ENCODE results near the gene TSKU. TPM values are rescaled to one million over a fixed set of nuclear protein-coding genes. Genes with fewer than 3 reads are reported as not detected.

TSKU gene
- total and polyA plus RNA-seq, 9 of the 15 experiments (the other 6 are each of a cell fraction or from before 2014, with no cell fraction given): 0.60 to 11.9 (median 8.4) TPM

DNA sequence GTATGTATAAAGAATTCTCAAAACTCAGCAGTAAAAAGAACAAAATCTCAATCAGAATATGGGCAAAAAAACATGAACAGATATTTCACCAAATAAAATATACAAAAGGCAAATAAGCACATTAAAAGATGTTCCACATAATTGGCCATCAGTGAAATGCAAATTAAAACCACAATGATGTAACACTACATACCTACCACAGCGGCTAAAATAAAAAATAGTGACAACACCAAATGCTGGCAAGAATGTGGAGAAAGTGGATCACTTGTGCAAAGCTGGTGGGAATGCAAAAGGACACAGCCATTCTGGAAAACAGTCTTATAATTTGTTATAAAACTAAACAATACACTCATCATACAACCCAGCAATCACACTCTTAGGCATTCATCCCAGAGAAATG is 39.2 kb downstream of the TSKU start:
- H3K9ac ChIP-seq (ENCODE audit: insufficient read depth in 1 of 2, low read depth in 2 of 2, low read length in 2 of 2): peak overlapping the region in 1 of 2 experiments; percentile 40; a peak in 2 of 4 replicates
- ChIA-PET CTCF (ENCODE audit: low intra/inter-chr PET ratio) (no interaction called here), POLR2A (interaction anchor here (0.5 to 0.6 kb wide), 3 partner anchors 13 to 95 kb away, joined by 3 to 4 read pairs (median 3); no protein-coding TSS in a partner anchor)
- FAIRE-seq: no peak
- no peak for ATAC-seq
- in situ Hi-C loops (cut with MboI) (no loop called here), intact Hi-C loops (cut with micrococcal nuclease) (no loop called here)
- H4K20me1 ChIP-seq (replicated peaks; ENCODE audit: control insufficient read depth, insufficient read depth, low read length): no peaks in the 10 kb centered on the region
- no peak overlapping the region for H3K4me3 ChIP-seq
- H3K4me2 ChIP-seq (ENCODE audit: insufficient read depth, low read length): peak overlapping the region; percentile 55
- no peaks in the 10 kb centered on the region for H3K36me3 ChIP-seq (ENCODE audit: control insufficient read depth, insufficient read depth, low read length)
- peaks cover 6% of the 10 kb centered on the region; the same call in 1 of the 3 replicates for H3K79me2 ChIP-seq (ENCODE audit: control insufficient read depth, insufficient read depth, low read length)
- no TSS peak for BruUV-seq (replicated peaks)
- H3K4me1 ChIP-seq (replicated peaks in 1 of 2; ENCODE audit: control insufficient read depth in 2 of 2, insufficient read depth in 2 of 2, low read length in 2 of 2): peaks cover 20 to 35% of the 10 kb centered on the region in 2 experiments
- DNase-seq (ENCODE audit: extremely low read depth in 1 of 4, low spot score in 3 of 4): no peak
- H2AFZ ChIP-seq (ENCODE audit: low read depth, low read length): peak overlapping the region; percentile 64
- no peaks in the 10 kb centered on the region for H3K9me1 ChIP-seq (ENCODE audit: control insufficient read depth, insufficient read depth, low read length)
- no peaks in the 10 kb centered on the region for H3K9me3 ChIP-seq (replicated peaks; ENCODE audit: control insufficient read depth, insufficient read depth, low read depth, low read length)
- no peaks in the 10 kb centered on the region for H3K27me3 ChIP-seq (ENCODE audit: control insufficient read depth in 2 of 2, insufficient read depth in 2 of 2, low read length in 2 of 2)
- H3K27ac ChIP-seq (ENCODE audit: extremely low read depth, low read depth, low read length): peak overlapping the region; percentile 31; the same call in 1 of the 3 replicates
- WGBS (ENCODE audit: insufficient coverage, low coverage, missing lambda C conversion rate): 71% methylated on average over 1 of the region's 1 CpG
- TF ChIP-seq HSF4 (CRISPR knock-in tag; IDR thresholded peaks at IDR 0.05; ENCODE audit: borderline replicate concordance): no peak
- no peak for TF ChIP-seq ZNF766 (CRISPR knock-in tag; conservative IDR thresholded peaks at IDR 0.05)
- no peak for TF ChIP-seq HNRNPK (IDR thresholded peaks at IDR 0.05; ENCODE audit: low read depth, low read length, poor library complexity, severe bottlenecking)
- no peak for TF ChIP-seq ZBED1 (IDR thresholded peaks at IDR 0.05)
- TF ChIP-seq, protein P1, sequence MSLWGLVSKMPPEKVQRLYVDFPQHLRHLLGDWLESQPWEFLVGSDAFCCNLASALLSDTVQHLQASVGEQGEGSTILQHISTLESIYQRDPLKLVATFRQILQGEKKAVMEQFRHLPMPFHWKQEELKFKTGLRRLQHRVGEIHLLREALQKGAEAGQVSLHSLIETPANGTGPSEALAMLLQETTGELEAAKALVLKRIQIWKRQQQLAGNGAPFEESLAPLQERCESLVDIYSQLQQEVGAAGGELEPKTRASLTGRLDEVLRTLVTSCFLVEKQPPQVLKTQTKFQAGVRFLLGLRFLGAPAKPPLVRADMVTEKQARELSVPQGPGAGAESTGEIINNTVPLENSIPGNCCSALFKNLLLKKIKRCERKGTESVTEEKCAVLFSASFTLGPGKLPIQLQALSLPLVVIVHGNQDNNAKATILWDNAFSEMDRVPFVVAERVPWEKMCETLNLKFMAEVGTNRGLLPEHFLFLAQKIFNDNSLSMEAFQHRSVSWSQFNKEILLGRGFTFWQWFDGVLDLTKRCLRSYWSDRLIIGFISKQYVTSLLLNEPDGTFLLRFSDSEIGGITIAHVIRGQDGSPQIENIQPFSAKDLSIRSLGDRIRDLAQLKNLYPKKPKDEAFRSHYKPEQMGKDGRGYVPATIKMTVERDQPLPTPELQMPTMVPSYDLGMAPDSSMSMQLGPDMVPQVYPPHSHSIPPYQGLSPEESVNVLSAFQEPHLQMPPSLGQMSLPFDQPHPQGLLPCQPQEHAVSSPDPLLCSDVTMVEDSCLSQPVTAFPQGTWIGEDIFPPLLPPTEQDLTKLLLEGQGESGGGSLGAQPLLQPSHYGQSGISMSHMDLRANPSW (CRISPR knock-in tag; IDR thresholded peaks at IDR 0.05): no peak
- no peak for TF ChIP-seq CTBP1 (IDR thresholded peaks at IDR 0.05; ENCODE audit: borderline replicate concordance)
- no peak for TF ChIP-seq ESRRB (CRISPR knock-in tag; IDR thresholded peaks at IDR 0.05; ENCODE audit: borderline replicate concordance)
- no peak for TF ChIP-seq POLR3G (IDR thresholded peaks at IDR 0.05; ENCODE audit: extremely low read depth, insufficient read length, insufficient replicate concordance)
- peak; percentile 9; the same call in 1 of the 2 replicates for TF ChIP-seq MTA2 (IDR thresholded peaks at IDR 0.05; ENCODE audit: low read depth)
- no peak for TF ChIP-seq NFIC (IDR thresholded peaks at IDR 0.05)
- TF ChIP-seq MXI1 (IDR thresholded peaks at IDR 0.05; ENCODE audit: low read depth, low read length): no peak
- no peak for TF ChIP-seq SAFB (IDR thresholded peaks at IDR 0.05; ENCODE audit: borderline replicate concordance, low read depth, low read length)
- peak; percentile 97 for TF ChIP-seq RBM25 (IDR thresholded peaks at IDR 0.05; ENCODE audit: low read depth, low read length, severe bottlenecking)
- TF ChIP-seq HDAC1 (IDR thresholded peaks at IDR 0.05): peak in 1 of 2 experiments; percentile 34; a peak in 2 of 4 replicates
- TF ChIP-seq ZNF436 (CRISPR knock-in tag; IDR thresholded peaks at IDR 0.05): no peak
- TF ChIP-seq ZNF224 (CRISPR knock-in tag; IDR thresholded peaks at IDR 0.05): no peak
- no peak for TF ChIP-seq NFE2 (IDR thresholded peaks at IDR 0.05; ENCODE audit: low read depth)
- peak; percentile 71 for TF ChIP-seq CEBPB (tag; IDR thresholded peaks at IDR 0.05)
- no peak for TF ChIP-seq ZNF764 (CRISPR knock-in tag; IDR thresholded peaks at IDR 0.05; ENCODE audit: low read depth)
- no peak for TF ChIP-seq CBX8 (IDR thresholded peaks at IDR 0.05; ENCODE audit: borderline replicate concordance, extremely low read depth, low read depth, low read length, poor library complexity, severe bottlenecking)
- TF ChIP-seq, protein P2, sequence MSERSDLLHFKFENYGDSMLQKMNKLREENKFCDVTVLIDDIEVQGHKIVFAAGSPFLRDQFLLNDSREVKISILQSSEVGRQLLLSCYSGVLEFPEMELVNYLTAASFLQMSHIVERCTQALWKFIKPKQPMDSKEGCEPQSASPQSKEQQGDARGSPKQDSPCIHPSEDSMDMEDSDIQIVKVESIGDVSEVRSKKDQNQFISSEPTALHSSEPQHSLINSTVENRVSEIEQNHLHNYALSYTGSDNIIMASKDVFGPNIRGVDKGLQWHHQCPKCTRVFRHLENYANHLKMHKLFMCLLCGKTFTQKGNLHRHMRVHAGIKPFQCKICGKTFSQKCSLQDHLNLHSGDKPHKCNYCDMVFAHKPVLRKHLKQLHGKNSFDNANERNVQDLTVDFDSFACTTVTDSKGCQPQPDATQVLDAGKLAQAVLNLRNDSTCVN (CRISPR knock-in tag; IDR thresholded peaks at IDR 0.05): no peak
- TF ChIP-seq NBN (IDR thresholded peaks at IDR 0.05; ENCODE audit: low read depth): peak; percentile 74

All from K562 (cell line).